HepG2 (cell line): ENCODE measurements around the gene FAF1. TPM values are rescaled to one million over a fixed set of nuclear protein-coding genes. Genes with fewer than 3 reads are reported as not detected.

Source experiments
- ATAC-seq: fragments of 200-7000 bp; cut with Tn5 transposase; 3 replicates; pipeline ENCODE4 v1.9.1; 2020; ENCODE audit warnings: mild to moderate bottlenecking, moderate library complexity
- BruUV-seq: library from RNA; stranded (reverse); fragments of 400-500 nt; replicated peaks from 2 replicates; lab custom pipeline; 2021; lab: Mats Ljungman, UMichigan
- CTCF ChIA-PET: fragments of 300-600 bp; formaldehyde crosslinking; extraction: SDS; loops from one replicate; lab custom pipeline; 2021; ENCODE audit warnings: low total read pairs, inconsistent platforms, low intra/inter-chr PET ratio; lab: Yijun Ruan, JAX
- POLR2A ChIA-PET: fragments of 350-600 bp; sonication (Branson Sonifier 250); formaldehyde crosslinking; loops from one replicate; lab custom pipeline; 2020; ENCODE audit warnings: antibody characterized with exemption, inconsistent platforms; lab: Yijun Ruan, JAX
- DNase-seq: peaks from one replicate; pipeline ENCODE4 v3.0.0-alpha.2; 2015; ENCODE audit warnings: low spot score
- FAIRE-seq: peaks from 3 replicates; lab custom pipeline; 2011; peaks lifted over from hg19 to GRCh38; lab: Jason Lieb, UNC
- H2AFZ ChIP-seq: one replicate; pipeline ENCODE4 v1.6.1; 2011; ENCODE audit warnings: low read length, inconsistent platforms
- H3K27ac ChIP-seq: fragments of 300-600 bp; 3 replicates; pipeline ENCODE4 v1.8.0; 2011; ENCODE audit warnings: mixed run types, mild to moderate bottlenecking, mixed read lengths, low read length, inconsistent platforms; ENCODE audit not compliant: insufficient read depth; ENCODE audit errors: extremely low read length
- H3K27me3 ChIP-seq, 2 experiments: fragments of 200-600 bp in 1 of 2; 2 replicates in 1 of 2; 3 replicates in 1 of 2; pipeline versions ENCODE4 v1.6.0 to v1.8.0; 2011; ENCODE audit warnings: low read length in 2 of 2, mild to moderate bottlenecking in 2 of 2, moderate library complexity in 2 of 2, inconsistent platforms in 1 of 2; ENCODE audit not compliant: insufficient read depth in 2 of 2, control insufficient read depth in 1 of 2
- H3K36me3 ChIP-seq, 2 experiments: fragments of 200-600 bp in 1 of 2; replicated peaks in 1 of 2; 2 replicates in 1 of 2; 3 replicates in 1 of 2; pipeline versions ENCODE4 v1.5.1 to v1.8.0; 2011; ENCODE audit warnings: low read length in 2 of 2, inconsistent platforms in 1 of 2; ENCODE audit not compliant: insufficient read depth in 2 of 2, control insufficient read depth in 1 of 2
- H3K4me1 ChIP-seq: 2 replicates; pipeline ENCODE4 v1.5.1; 2012; ENCODE audit warnings: low read length, inconsistent platforms; ENCODE audit not compliant: insufficient read depth
- H3K4me2 ChIP-seq: 2 replicates; pipeline ENCODE4 v1.6.0; 2011; ENCODE audit warnings: low read depth, low read length, inconsistent platforms
- H3K4me3 ChIP-seq, 3 experiments: fragments of 200-600 bp in 1 of 3; sonication (generic), shearing (Covaris generic) in 1 of 3; replicated peaks in 1 of 3; 2 replicates each; pipeline ENCODE4 v1.5.1; 2011 to 2016; ENCODE audit warnings: low read length in 3 of 3, inconsistent platforms in 2 of 3, low read depth in 2 of 3, mild to moderate bottlenecking in 2 of 3, control low read depth in 1 of 3, mixed read lengths in 1 of 3; ENCODE audit not compliant: insufficient read depth in 1 of 3
- H3K79me2 ChIP-seq: one replicate; pipeline ENCODE4 v1.6.1; 2011; ENCODE audit warnings: low read length, inconsistent platforms; ENCODE audit not compliant: insufficient read depth
- H3K9ac ChIP-seq: 2 replicates; pipeline ENCODE4 v1.6.0; 2011; ENCODE audit warnings: mild to moderate bottlenecking, low read depth, low read length, inconsistent platforms; ENCODE audit not compliant: insufficient read depth
- H3K9me3 ChIP-seq: 2 replicates; pipeline ENCODE4 v1.5.1; 2012; ENCODE audit warnings: mild to moderate bottlenecking, low read length
- H4K20me1 ChIP-seq: 2 replicates; pipeline ENCODE4 v1.6.0; 2011; ENCODE audit warnings: inconsistent platforms, mild to moderate bottlenecking, low read length, moderate library complexity; ENCODE audit not compliant: insufficient read depth
- DPF2 ChIP-seq: sonication (generic); formaldehyde crosslinking; IDR thresholded peaks from 2 replicates; pipeline ENCODE4 v1.4.0; 2020; ENCODE audit warnings: mild to moderate bottlenecking, low read depth, missing genetic modification reagents, borderline replicate concordance
- FOSL1 ChIP-seq: sonication (generic); formaldehyde crosslinking; IDR thresholded peaks from 2 replicates; pipeline ENCODE4 v1.9.0; 2021; ENCODE audit warnings: missing genetic modification reagents, borderline replicate concordance
- GFI1 ChIP-seq: sonication (generic); formaldehyde crosslinking; IDR thresholded peaks from 2 replicates; pipeline ENCODE4 v1.5.0; 2020; ENCODE audit warnings: missing genetic modification reagents, mild to moderate bottlenecking, borderline replicate concordance
- GPN1 ChIP-seq: sonication (generic); formaldehyde crosslinking; IDR thresholded peaks from 2 replicates; pipeline ENCODE4 v1.5.1; 2020; ENCODE audit warnings: missing genetic modification reagents, borderline replicate concordance
- MYPOP ChIP-seq: sonication (generic); formaldehyde crosslinking; IDR thresholded peaks from 2 replicates; pipeline ENCODE4 v1.8.1; 2023; ENCODE audit warnings: mild to moderate bottlenecking, moderate library complexity, missing genetic modification reagents
- SIX4 ChIP-seq: sonication (generic); formaldehyde crosslinking; IDR thresholded peaks from 2 replicates; pipeline ENCODE4 v1.4.0; 2020; ENCODE audit warnings: missing genetic modification reagents
- TOPORS ChIP-seq: sonication (generic); formaldehyde crosslinking; IDR thresholded peaks from 2 replicates; pipeline ENCODE4 v1.8.0; 2023; ENCODE audit warnings: mild to moderate bottlenecking, missing genetic modification reagents
- XBP1 ChIP-seq: sonication (generic); formaldehyde crosslinking; IDR thresholded peaks from 2 replicates; pipeline ENCODE4 v1.5.0; 2020; ENCODE audit warnings: missing genetic modification reagents
- ZBTB49 ChIP-seq: sonication (generic); formaldehyde crosslinking; IDR thresholded peaks from 2 replicates; pipeline ENCODE4 v1.4.0; 2020; ENCODE audit warnings: missing genetic modification reagents, borderline replicate concordance
- ZNF256 ChIP-seq: sonication (generic); formaldehyde crosslinking; conservative IDR thresholded peaks from 2 replicates; pipeline ENCODE4 v1.4.0; 2020; ENCODE audit warnings: missing genetic modification reagents
- ZNF317 ChIP-seq: sonication (generic); formaldehyde crosslinking; IDR thresholded peaks from 2 replicates; pipeline ENCODE4 v1.5.0; 2020; ENCODE audit warnings: mild to moderate bottlenecking, missing genetic modification reagents
- ZNF761 ChIP-seq: sonication (generic); formaldehyde crosslinking; conservative IDR thresholded peaks from 2 replicates; pipeline ENCODE4 v1.4.0; 2020; ENCODE audit warnings: mild to moderate bottlenecking, missing genetic modification reagents
- ZNF83 ChIP-seq: sonication (generic); formaldehyde crosslinking; IDR thresholded peaks from 2 replicates; pipeline ENCODE4 v1.4.0; 2020; ENCODE audit warnings: missing genetic modification reagents, mild to moderate bottlenecking, borderline replicate concordance
- WGBS: methylation state at CpG from one replicate; pipeline ENCODE4 v1.1.6; 2017; ENCODE audit warnings: low lambda C conversion rate; 5-methylcytosine and 5-hydroxymethylcytosine counted together
- in situ Hi-C: cut with HindIII; loops from 2 replicates; pipeline ENCODE4 v1.10.0; 2017; ENCODE audit warnings: low pct_unique_long_range_greater_than_20kb; ENCODE audit not compliant: extremely low pct_ligation_motif_present
- intact Hi-C: fragments of 100-400 bp; cut with micrococcal nuclease; formaldehyde crosslinking; loops from one replicate; pipeline ENCODE4 v1.10.0; 2022; ENCODE audit not compliant: unreplicated experiment
- polyA plus RNA-seq, 8 experiments: library from polyadenylated mRNA; depleted of rRNA in 3 of 8; stranded (reverse) in 7 of 8; unstranded in 1 of 8; fragments of >200 nt; fragmentation: Illumina TruSeq in 4 of 8; extraction: Trizol in 4 of 8; gene quantifications; 2 replicates each; pipeline versions ENCODE4 v1.2.1 to v1.2.3, GENCODE V29; 2011 to 2016; ENCODE audit warnings: low read depth in 4 of 8, missing spikeins in 1 of 8, mixed read lengths in 1 of 8; ENCODE audit not compliant: insufficient read depth in 1 of 8
- total RNA-seq, 5 experiments: library from RNA; depleted of rRNA; stranded (reverse); fragments of >200 nt; fragmentation: Illumina TruSeq; extraction: Trizol; gene quantifications; 2 replicates each; pipeline ENCODE4 v1.2.3, GENCODE V29; 2016; ENCODE audit warnings: low read depth in 1 of 5
- TF ChIP-seq, protein P1 (sequence below): sonication (generic); formaldehyde crosslinking; IDR thresholded peaks from 2 replicates; pipeline ENCODE4 v1.4.0; 2020; ENCODE audit warnings: missing genetic modification reagents, borderline replicate concordance
- TF ChIP-seq, protein P2 (sequence below): sonication (generic); formaldehyde crosslinking; IDR thresholded peaks from 2 replicates; pipeline ENCODE4 v1.4.0; 2020; ENCODE audit warnings: missing genetic modification reagents, mild to moderate bottlenecking, borderline replicate concordance

Gene FAF1
- total and polyA plus RNA-seq, 2 of the 13 experiments (the other 11 are each of a cell fraction or from before 2014, with no cell fraction given), result 19.4 to 63.3 TPM

- TF ChIP-seq ZBTB49 (CRISPR knock-in tag), result no peak
- no peak for TF ChIP-seq ZNF256 (CRISPR knock-in tag)
- no peak for TF ChIP-seq GFI1
- TF ChIP-seq SIX4, result no peak
- no peak for TF ChIP-seq DPF2 (CRISPR knock-in tag)
- TF ChIP-seq GPN1, result no peak
- TF ChIP-seq ZNF317 (CRISPR knock-in tag), result no peak
- TF ChIP-seq, protein P1, sequence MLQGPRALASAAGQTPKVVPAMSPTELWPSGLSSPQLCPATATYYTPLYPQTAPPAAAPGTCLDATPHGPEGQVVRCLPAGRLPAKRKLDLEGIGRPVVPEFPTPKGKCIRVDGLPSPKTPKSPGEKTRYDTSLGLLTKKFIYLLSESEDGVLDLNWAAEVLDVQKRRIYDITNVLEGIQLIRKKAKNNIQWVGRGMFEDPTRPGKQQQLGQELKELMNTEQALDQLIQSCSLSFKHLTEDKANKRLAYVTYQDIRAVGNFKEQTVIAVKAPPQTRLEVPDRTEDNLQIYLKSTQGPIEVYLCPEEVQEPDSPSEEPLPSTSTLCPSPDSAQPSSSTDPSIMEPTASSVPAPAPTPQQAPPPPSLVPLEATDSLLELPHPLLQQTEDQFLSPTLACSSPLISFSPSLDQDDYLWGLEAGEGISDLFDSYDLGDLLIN (CRISPR knock-in tag), result no peak
These were observed 61.3 kb downstream of the FAF1 start (continued) for GRCh38 chr1:50898773-50899172.

- Histone ChIP-seq H3K9ac (no peak overlapping the region), H3K4me3 (no peak overlapping the region), H3K27me3 (no peaks in the 10 kb centered on the region), H3K27ac (no peak overlapping the region), H3K9me3 (no peaks in the 10 kb centered on the region), H2AFZ (no peak overlapping the region), H4K20me1 (no peaks in the 10 kb centered on the region), H3K4me1 (no peaks in the 10 kb centered on the region), H3K36me3 (peaks cover 0 to 4% of the 10 kb centered on the region in 2 experiments; a peak in 1 of 5 replicates), H3K4me2 (no peak overlapping the region), H3K79me2 (peaks cover 11% of the 10 kb centered on the region)
- ATAC-seq, result no peak
- no peak for DNase-seq
- ChIA-PET CTCF (no interaction called here), POLR2A (no interaction called here)
- no TSS peak for BruUV-seq
- no peak for FAIRE-seq
- intact Hi-C loops, result no loop called here
- 100% methylated on average over 1 of the region's 1 CpG for WGBS
- in situ Hi-C loops, result no loop called here
- no peak for TF ChIP-seq ZNF761 (CRISPR knock-in tag)
- TF ChIP-seq FOSL1 (CRISPR knock-in tag), result no peak
- TF ChIP-seq MYPOP (CRISPR knock-in tag), result no peak
- TF ChIP-seq TOPORS (CRISPR knock-in tag), result no peak
- TF ChIP-seq ZBTB49 (CRISPR knock-in tag), result no peak
- TF ChIP-seq, protein P2, sequence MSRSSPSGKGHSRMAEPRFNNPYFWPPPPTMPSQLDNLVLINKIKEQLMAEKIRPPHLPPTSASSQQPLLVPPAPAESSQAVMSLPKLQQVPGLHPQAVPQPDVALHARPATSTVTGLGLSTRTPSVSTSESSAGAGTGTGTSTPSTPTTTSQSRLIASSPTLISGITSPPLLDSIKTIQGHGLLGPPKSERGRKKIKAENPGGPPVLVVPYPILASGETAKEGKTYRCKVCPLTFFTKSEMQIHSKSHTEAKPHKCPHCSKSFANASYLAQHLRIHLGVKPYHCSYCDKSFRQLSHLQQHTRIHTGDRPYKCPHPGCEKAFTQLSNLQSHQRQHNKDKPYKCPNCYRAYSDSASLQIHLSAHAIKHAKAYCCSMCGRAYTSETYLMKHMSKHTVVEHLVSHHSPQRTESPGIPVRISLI, result no peak
- TF ChIP-seq ZNF83 (CRISPR knock-in tag), result no peak
- no peak for TF ChIP-seq XBP1 (CRISPR knock-in tag)
These were observed 65.7 kb downstream of the FAF1 start for GRCh38 chr1:50894340-50894739.
